ENCODE data around the gene PSMD10.

- TF ChIP-seq, protein P1, sequence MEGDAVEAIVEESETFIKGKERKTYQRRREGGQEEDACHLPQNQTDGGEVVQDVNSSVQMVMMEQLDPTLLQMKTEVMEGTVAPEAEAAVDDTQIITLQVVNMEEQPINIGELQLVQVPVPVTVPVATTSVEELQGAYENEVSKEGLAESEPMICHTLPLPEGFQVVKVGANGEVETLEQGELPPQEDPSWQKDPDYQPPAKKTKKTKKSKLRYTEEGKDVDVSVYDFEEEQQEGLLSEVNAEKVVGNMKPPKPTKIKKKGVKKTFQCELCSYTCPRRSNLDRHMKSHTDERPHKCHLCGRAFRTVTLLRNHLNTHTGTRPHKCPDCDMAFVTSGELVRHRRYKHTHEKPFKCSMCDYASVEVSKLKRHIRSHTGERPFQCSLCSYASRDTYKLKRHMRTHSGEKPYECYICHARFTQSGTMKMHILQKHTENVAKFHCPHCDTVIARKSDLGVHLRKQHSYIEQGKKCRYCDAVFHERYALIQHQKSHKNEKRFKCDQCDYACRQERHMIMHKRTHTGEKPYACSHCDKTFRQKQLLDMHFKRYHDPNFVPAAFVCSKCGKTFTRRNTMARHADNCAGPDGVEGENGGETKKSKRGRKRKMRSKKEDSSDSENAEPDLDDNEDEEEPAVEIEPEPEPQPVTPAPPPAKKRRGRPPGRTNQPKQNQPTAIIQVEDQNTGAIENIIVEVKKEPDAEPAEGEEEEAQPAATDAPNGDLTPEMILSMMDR (IDR thresholded peaks at IDR 0.05; ENCODE audit: poor library complexity) = no peak
- TF ChIP-seq EZH2 (IDR thresholded peaks at IDR 0.05; ENCODE audit: borderline replicate concordance) = no peak
- TF ChIP-seq EZH2phosphoT487 (IDR thresholded peaks at IDR 0.05; ENCODE audit: low read depth, severe bottlenecking, unreplicated experiment) = no peak
Measured at GRCh38 chrX:108072746-108073145, 18.6 kb downstream of the PSMD10 start.

Measured in hepatocyte (in vitro differentiated cells).